Kidney capillary endothelial cell (primary cell): Measurements from ENCODE around the gene FKBP11.
"Not testable (repeated sequence)": the region's sequence is repeated elsewhere in the genome, so short reads cannot be mapped to it uniquely, and the experiment has no call there.

ENCODE experiments used
- DNase-seq: peaks from one replicate; pipeline ENCODE4 v3.0.0-alpha.2; 2018; ENCODE audit warnings: low spot score

The FKBP11 gene

GRCh38 chr12:48954841-48955501 is 29.7 kb upstream of the FKBP11 start:
- DNase-seq = no peak

GRCh38 chr12:48954061-48954460 is 28.8 kb upstream of the FKBP11 start:
- no peak for DNase-seq

- DNase-seq = no peak
These were observed 27.4 kb upstream of the FKBP11 start for GRCh38 chr12:48952691-48953090.

GRCh38 chr12:48947727-48948126 is 22.4 kb upstream of the FKBP11 start:
- no peak for DNase-seq

GRCh38 chr12:48946943-48947342 is 21.7 kb upstream of the FKBP11 start:
- no peak for DNase-seq

GRCh38 chr12:48946205-48946604 is 20.9 kb upstream of the FKBP11 start:
- DNase-seq = no peak

GRCh38 chr12:48943221-48943620 is 17.9 kb upstream of the FKBP11 start:
- no peak for DNase-seq

GRCh38 chr12:48940181-48940580 is 14.9 kb upstream of the FKBP11 start:
- DNase-seq = no peak

GRCh38 chr12:48938805-48939204 is 13.5 kb upstream of the FKBP11 start:
- DNase-seq = no peak

GRCh38 chr12:48937170-48937569 is 11.9 kb upstream of the FKBP11 start:
- DNase-seq = no peak

- peak; percentile 71 for DNase-seq
These were observed 11.2 kb upstream of the FKBP11 start for GRCh38 chr12:48936379-48936979.

- no peak for DNase-seq
These were observed 9.0 kb upstream of the FKBP11 start for GRCh38 chr12:48934312-48934706.

GRCh38 chr12:48933664-48934311 is 8.5 kb upstream of the FKBP11 start:
- no peak for DNase-seq

GRCh38 chr12:48932878-48933277 is 7.6 kb upstream of the FKBP11 start:
- no peak for DNase-seq

GRCh38 chr12:48930475-48930874 is 5.2 kb upstream of the FKBP11 start:
- DNase-seq = no peak

- DNase-seq = no peak
These were observed 4.3 kb upstream of the FKBP11 start for GRCh38 chr12:48929551-48929950.

- DNase-seq = no peak
These were observed 2.0 kb upstream of the FKBP11 start for GRCh38 chr12:48927261-48927660.

GRCh38 chr12:48924617-48925303 is 532 bp downstream of the FKBP11 start:
- peak; percentile 29 for DNase-seq

GRCh38 chr12:48923117-48923516 is 2.2 kb downstream of the FKBP11 start:
- no peak for DNase-seq

- DNase-seq = no peak
These were observed 7.3 kb downstream of the FKBP11 start for GRCh38 chr12:48917857-48918537.

- DNase-seq = no peak
These were observed 15.1 kb downstream of the FKBP11 start for GRCh38 chr12:48910196-48910595.

GRCh38 chr12:48909698-48910097 is 15.6 kb downstream of the FKBP11 start:
- not testable (repeated sequence) for DNase-seq
